Muscle of leg (tissue), 11 donors: ENCODE measurements around the gene TXN. TPM values are rescaled to one million over a fixed set of nuclear protein-coding genes. Genes with fewer than 3 reads are reported as not detected.
A peak's percentile ranks its signal among the peaks of the same experiment; 100 is the strongest.
"Not testable (repeated sequence)": the region's sequence is repeated elsewhere in the genome, so short reads cannot be mapped to it uniquely, and the experiment has no call there.

Source experiments
- DNase-seq: peaks from one replicate; pipeline ENCODE4 v3.0.0; 2013
- H3K27ac ChIP-seq: one replicate; pipeline ENCODE4 v1.5.1; 2013; ENCODE audit warnings: mild to moderate bottlenecking, low read length, control low read depth
- H3K27me3 ChIP-seq: one replicate; pipeline ENCODE4 v1.6.1; 2013; ENCODE audit warnings: low read length; ENCODE audit not compliant: control insufficient read depth, insufficient read depth
- H3K36me3 ChIP-seq: one replicate; pipeline ENCODE4 v1.6.1; 2013; ENCODE audit warnings: low read length; ENCODE audit not compliant: control insufficient read depth, insufficient read depth
- H3K4me1 ChIP-seq: one replicate; pipeline ENCODE4 v1.6.1; 2013; ENCODE audit warnings: low read length; ENCODE audit not compliant: control insufficient read depth, insufficient read depth
- H3K4me3 ChIP-seq: one replicate; pipeline ENCODE4 v1.5.1; 2013; ENCODE audit warnings: low read length, control low read depth
- H3K9me3 ChIP-seq: replicated peaks from 2 replicates; pipeline ENCODE4 v1.6.1; 2013; ENCODE audit warnings: low read depth, low read length; ENCODE audit not compliant: control insufficient read depth
- WGBS: methylation state at CpG from one replicate; pipeline ENCODE4 v1.1.5; 2013; ENCODE audit warnings: missing lambda C conversion rate; ENCODE audit not compliant: insufficient coverage; 5-methylcytosine and 5-hydroxymethylcytosine counted together
- polyA plus RNA-seq, 8 donors: library from polyadenylated mRNA; unstranded; fragments of 120-200 nt; gene quantifications; one replicate each; pipeline versions ENCODE4 v1.2.1 to v1.2.3, GENCODE V29; 2013; ENCODE audit warnings: inconsistent platforms in 1 of 8, low replicate concordance in 1 of 8; ENCODE audit not compliant: insufficient read length in 8 of 8, insufficient read depth in 1 of 8
- total RNA-seq: library from RNA; stranded (reverse); fragments of 120-200 nt; gene quantifications from one replicate; pipeline ENCODE4 v1.2.4, GENCODE V29; 2013

The TXN gene
- total and polyA plus RNA-seq, 9 donors = 67.3 to 110 (median 83.5) TPM

DNA sequence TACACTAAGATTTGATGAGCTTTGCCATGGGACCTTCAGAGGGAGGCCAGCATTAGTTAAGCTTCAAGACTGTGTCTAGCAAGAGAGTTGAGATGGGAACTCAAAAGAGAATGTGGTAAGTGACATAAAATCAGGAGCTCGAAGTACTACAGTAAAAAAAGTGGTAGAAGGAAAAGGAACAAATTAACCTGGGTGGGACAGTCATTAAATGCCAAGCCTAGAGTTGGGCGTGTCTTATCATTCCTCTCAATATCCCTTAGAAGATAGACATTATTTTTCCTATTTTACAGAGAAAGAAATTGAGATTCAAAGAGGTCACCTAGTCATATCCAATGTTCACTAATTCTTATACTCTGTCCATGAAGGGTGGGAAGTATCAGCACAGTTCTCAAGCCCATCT lies 3.3 kb upstream of the TXN start:
- no CpG with 5 or more reads among the region's 2 CpGs for WGBS
- H3K36me3 ChIP-seq = no peaks in the 10 kb centered on the region
- H3K27ac ChIP-seq = no peak overlapping the region
- H3K4me3 ChIP-seq = no peak overlapping the region
- H3K27me3 ChIP-seq = no peaks in the 10 kb centered on the region
- peaks cover 14% of the 10 kb centered on the region for H3K4me1 ChIP-seq
- no peaks in the 10 kb centered on the region for H3K9me3 ChIP-seq
- DNase-seq = no peak

DNA sequence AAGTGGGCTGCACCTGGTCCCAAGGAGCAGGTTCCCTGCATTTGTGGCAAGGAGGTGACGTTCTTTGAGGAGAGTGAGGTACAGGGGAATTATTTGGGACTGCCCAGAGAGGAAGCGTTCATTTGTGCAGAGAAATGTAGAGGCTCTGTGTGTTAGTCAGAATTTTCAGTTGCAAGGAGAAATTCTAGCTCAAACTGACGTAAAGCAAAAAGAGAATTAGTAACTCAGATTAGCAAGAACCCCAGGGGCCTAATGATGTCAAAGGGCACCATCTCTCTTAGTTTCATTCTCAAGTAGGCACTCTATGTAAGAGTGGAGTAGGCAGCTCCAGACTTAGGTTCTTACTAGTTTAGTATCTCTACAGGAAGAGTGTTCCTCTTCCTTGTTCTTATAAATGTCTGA lies 2.4 kb upstream of the TXN start:
- Histone ChIP-seq H3K9me3 (no peaks in the 10 kb centered on the region), H3K27me3 (no peaks in the 10 kb centered on the region), H3K27ac (no peak overlapping the region), H3K4me3 (no peak overlapping the region), H3K4me1 (peaks cover 17% of the 10 kb centered on the region), H3K36me3 (no peaks in the 10 kb centered on the region)
- no peak for DNase-seq
- 79% methylated on average over 2 of the region's 3 CpGs for WGBS

DNA sequence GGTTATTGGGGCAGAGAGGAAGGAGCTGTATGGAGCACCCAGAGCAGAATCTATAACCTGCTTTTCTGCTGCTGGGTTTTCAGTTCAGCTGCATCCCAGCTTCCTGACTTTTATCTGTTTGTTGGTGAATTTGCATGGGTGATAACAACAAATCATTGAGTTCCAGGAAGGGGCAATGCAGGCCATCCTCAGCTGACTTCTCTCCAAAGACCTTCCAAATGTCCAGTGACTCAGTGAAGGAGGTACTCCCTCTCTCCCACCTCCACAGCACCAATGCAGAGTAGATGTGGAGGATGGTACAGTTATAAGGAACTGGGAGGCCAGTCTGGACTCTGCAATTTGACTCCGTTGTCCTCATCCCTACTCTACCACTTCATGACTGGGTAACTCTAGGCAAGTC lies 1.6 kb upstream of the TXN start:
- DNase-seq = no peak
- Histone ChIP-seq H3K4me1 (peaks cover 17% of the 10 kb centered on the region), H3K27ac (no peak overlapping the region)

GRCh38 chr9:110257097-110257841 lies 962 bp upstream of the TXN start:
- H3K4me3 ChIP-seq = peak overlapping the region; percentile 91
- DNase-seq = peak; percentile 24
- H3K4me1 ChIP-seq = peaks cover 17% of the 10 kb centered on the region
- H3K27me3 ChIP-seq = no peaks in the 10 kb centered on the region
- no peaks in the 10 kb centered on the region for H3K36me3 ChIP-seq
- WGBS = 13% methylated on average over 8 of the region's 14 CpGs
- no peaks in the 10 kb centered on the region for H3K9me3 ChIP-seq
- H3K27ac ChIP-seq = peak overlapping the region; percentile 90

More for the DNA sequence above, 1.6 kb upstream of the TXN start:
- Histone ChIP-seq H3K27me3 (no peaks in the 10 kb centered on the region), H3K9me3 (no peaks in the 10 kb centered on the region), H3K4me3 (no peak overlapping the region), H3K36me3 (no peaks in the 10 kb centered on the region)
- no CpG with 5 or more reads among the region's 1 CpG for WGBS

- WGBS = under 1% methylated on average over 78 of the region's 81 CpGs
- Histone ChIP-seq H3K4me1 (peaks cover 17% of the 10 kb centered on the region), H3K36me3 (no peaks in the 10 kb centered on the region), H3K27me3 (no peaks in the 10 kb centered on the region), H3K4me3 (peak overlapping the region; percentile 91), H3K27ac (peak overlapping the region; percentile 90), H3K9me3 (no peaks in the 10 kb centered on the region)
- DNase-seq = peak; percentile 58
Observed at GRCh38 chr9:110255463-110256379, 586 bp downstream of the TXN start.

DNA sequence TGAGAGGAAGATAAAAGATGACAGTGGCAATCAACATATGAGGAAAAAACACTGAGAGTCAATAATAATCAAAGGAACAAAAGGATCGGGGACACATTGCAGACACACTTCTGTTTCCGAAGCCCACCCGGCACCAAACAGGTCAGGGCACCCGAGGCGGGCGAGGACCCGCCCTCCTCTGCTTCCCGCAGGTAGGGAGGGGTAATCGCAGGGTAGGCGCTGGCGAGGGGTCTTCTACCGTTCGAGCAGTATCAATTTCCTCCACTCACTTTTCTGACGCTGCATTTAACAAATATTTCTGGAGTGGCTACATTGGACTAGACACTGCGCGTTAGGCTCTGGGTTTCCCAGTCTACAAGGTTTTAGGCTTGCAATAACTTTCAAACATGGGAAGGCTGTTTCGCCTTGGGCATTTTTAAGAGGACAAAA lies 1.3 kb downstream of the TXN start:
- Histone ChIP-seq H3K4me1 (peaks cover 17% of the 10 kb centered on the region), H3K27ac (peak overlapping the region; percentile 90)
- DNase-seq = no peak

GRCh38 chr9:110254500-110254899 lies 1.8 kb downstream of the TXN start:
- no peak for DNase-seq
- no peaks in the 10 kb centered on the region for H3K9me3 ChIP-seq
- H3K36me3 ChIP-seq = peaks cover 9% of the 10 kb centered on the region
- H3K27ac ChIP-seq = peak overlapping the region; percentile 90
- no CpG with 5 or more reads among the region's 2 CpGs for WGBS
- peaks cover 17% of the 10 kb centered on the region for H3K4me1 ChIP-seq
- no peak overlapping the region for H3K4me3 ChIP-seq
- no peaks in the 10 kb centered on the region for H3K27me3 ChIP-seq

More for the DNA sequence above, 1.3 kb downstream of the TXN start:
- Histone ChIP-seq H3K27me3 (no peaks in the 10 kb centered on the region), H3K36me3 (peaks cover 4% of the 10 kb centered on the region), H3K9me3 (no peaks in the 10 kb centered on the region), H3K4me3 (peak overlapping the region; percentile 91)
- 0% methylated on average over 6 of the region's 17 CpGs for WGBS

GRCh38 chr9:110252509-110253139 lies 3.7 kb downstream of the TXN start:
- Histone ChIP-seq H3K36me3 (peaks cover 19% of the 10 kb centered on the region), H3K27me3 (no peaks in the 10 kb centered on the region), H3K4me3 (no peak overlapping the region), H3K27ac (no peak overlapping the region), H3K4me1 (peaks cover 17% of the 10 kb centered on the region), H3K9me3 (no peaks in the 10 kb centered on the region)
- peak; percentile 35 for DNase-seq
- 73% methylated on average over 3 of the region's 10 CpGs for WGBS

- not testable (repeated sequence) for H3K4me1 ChIP-seq, H3K4me3 ChIP-seq, H3K27me3 ChIP-seq, H3K27ac ChIP-seq, DNase-seq, H3K9me3 ChIP-seq
- WGBS = 89% methylated on average over 1 of the region's 5 CpGs
- peaks cover 23% of the 10 kb centered on the region for H3K36me3 ChIP-seq
Observed at GRCh38 chr9:110251770-110252169, 4.5 kb downstream of the TXN start.

GRCh38 chr9:110251212-110251611 lies 5.1 kb downstream of the TXN start:
- peaks cover 27% of the 10 kb centered on the region for H3K36me3 ChIP-seq
- DNase-seq = no peak
- no peaks in the 10 kb centered on the region for H3K9me3 ChIP-seq
- H3K27me3 ChIP-seq = no peaks in the 10 kb centered on the region
- whole genome bisulfite sequencing = 100% methylated on average over 1 of the region's 4 CpGs
- H3K4me3 ChIP-seq = no peak overlapping the region
- no peak overlapping the region for H3K27ac ChIP-seq
- peaks cover 10% of the 10 kb centered on the region for H3K4me1 ChIP-seq
